GM21526 (cell line): ENCODE data around the gene SCP2.

Experiments used
- ATAC-seq: cut with Tn5 transposase; IDR thresholded peaks from one replicate; pipeline ENCODE4 v1.9.1; 2021; ENCODE audit warnings: moderate library complexity; ENCODE audit not compliant: unreplicated experiment, low FRiP score

Gene SCP2

GRCh38 chr1:52927212-52928014 lies at the start of gene SCP2:
TSS of gene SCP2 (plus strand) at chr1:52927276. CDS start at chr1:52927397, 121 bp downstream.
- ATAC-seq: no peak

- no peak for ATAC-seq
Observed at GRCh38 chr1:52877554-52877953, 49.5 kb upstream of the SCP2 start.

DNA sequence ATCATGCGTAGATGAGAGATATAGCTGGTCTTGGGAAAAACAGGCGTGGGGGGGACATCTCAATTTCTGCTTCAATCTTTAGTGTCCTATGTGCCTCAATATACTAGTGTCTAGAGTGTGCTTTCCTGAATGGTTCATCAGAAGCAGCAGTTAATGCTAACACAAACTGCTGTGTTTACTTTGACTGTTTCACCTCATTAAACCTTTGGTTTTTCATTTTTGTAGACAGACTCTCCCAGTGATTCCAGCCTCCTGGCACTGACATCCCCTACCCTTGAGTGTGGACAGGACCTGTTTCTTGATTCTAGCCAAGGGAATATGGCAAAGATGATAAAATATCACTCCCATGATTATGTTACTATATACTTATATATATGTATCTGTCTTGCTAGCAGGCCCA lies 46.9 kb upstream of the SCP2 start:
- ATAC-seq: no peak

DNA sequence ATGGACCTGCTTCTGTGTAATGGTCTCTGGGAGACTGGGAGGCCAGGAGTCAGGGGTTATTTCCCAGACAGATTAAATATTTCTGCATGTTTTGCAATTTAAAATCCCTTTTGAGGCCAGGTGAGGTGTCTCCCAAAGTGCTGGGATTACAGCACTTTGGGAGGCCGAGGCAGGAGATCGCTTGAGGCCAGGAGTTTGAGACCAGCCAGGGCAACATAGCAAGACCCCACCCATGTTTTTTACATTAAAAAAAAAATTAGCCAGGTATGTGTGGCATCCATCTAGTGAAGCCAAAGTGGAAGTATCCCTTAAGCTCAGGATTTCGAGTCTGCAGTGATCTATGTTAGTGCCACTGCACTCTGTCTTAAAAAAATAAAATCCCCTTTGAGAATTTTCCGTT lies 39.6 kb upstream of the SCP2 start:
- ATAC-seq: no peak

- no peak for ATAC-seq
Observed at GRCh38 chr1:52892424-52893215, 34.5 kb upstream of the SCP2 start.

DNA sequence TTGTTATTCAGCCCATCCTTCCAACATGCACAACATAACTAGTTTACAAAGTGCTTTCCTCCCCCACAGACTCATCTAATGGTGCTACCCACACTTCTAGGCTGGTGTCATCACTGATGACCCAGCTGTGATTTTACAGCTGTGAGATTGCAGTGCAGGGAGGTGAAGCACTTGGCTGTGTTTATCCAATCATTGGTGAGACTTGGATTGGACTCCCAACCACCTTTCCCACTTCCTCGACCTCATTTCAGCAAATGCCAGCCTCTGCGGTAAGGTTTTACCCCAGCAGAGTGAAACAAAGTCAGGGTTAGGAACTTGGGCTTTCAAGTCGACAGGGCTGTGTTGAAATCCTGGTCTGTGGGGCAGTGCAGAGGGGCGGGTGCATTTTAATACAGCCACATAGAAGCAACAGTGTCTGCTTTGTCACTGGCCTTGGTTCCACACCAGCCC lies 27.6 kb upstream of the SCP2 start:
- ATAC-seq: no peak

- no peak for ATAC-seq
Observed at GRCh38 chr1:52900402-52900801, 26.7 kb upstream of the SCP2 start.

- no peak for ATAC-seq
Observed at GRCh38 chr1:52901384-52901783, 25.7 kb upstream of the SCP2 start.

DNA sequence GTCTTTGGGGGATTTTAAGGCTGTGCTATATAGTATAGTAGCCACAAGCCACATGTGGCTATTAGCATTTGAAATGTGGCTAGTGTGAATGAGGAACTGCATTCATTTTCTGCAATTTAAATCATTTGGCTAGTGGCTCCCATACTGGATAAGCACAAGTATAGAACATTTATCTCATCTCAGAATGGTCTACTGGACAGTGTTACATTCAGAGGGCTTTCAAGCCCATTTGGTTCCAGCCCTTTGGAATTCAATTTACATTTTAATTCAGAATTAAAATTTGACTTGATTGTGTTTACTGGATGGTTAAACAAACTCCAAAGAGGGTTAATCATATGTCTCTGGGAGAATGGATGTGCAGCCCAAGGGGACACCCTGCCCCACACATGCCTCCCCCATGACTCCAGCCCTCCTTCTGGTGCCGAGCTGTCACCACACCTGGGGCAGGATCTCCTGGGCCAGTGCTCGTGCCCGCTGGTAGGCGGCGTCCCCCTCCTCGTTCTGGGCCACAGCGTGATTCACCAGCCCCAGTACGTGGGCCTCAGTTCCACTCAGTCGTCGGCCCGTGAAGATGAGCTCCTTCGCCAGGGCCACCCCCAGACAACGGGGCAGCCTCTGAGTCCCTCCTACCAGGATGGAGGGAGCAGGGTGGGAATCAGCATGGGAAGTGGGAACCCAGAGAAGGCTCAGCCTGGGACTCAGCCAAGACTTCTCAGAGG lies 22.7 kb upstream of the SCP2 start:
- no peak for ATAC-seq

GRCh38 chr1:52904927-52905698 lies 22.0 kb upstream of the SCP2 start:
- no peak for ATAC-seq

DNA sequence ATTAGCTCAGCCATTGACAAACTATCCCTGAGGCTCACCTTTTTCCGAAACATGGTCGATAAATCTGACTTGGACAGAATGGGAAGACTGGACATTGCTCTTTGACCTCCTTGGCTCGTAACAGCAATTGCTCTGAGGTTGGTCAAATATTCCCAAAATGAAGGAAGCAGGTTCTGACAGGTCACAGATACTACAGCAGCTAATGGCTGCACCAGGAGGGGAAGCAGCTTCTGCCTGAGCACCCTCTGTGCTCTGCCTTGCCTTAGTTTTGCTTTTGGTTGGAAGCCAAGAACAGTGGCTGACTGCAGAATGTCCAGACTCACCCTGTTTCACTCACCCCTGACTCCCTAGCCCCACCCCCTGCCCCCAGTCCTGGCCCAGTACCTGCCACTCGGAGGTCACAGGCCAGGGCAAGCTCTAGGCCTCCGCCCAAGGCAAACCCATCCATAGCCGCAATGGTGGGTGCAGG lies 20.9 kb upstream of the SCP2 start:
- ATAC-seq: no peak

DNA sequence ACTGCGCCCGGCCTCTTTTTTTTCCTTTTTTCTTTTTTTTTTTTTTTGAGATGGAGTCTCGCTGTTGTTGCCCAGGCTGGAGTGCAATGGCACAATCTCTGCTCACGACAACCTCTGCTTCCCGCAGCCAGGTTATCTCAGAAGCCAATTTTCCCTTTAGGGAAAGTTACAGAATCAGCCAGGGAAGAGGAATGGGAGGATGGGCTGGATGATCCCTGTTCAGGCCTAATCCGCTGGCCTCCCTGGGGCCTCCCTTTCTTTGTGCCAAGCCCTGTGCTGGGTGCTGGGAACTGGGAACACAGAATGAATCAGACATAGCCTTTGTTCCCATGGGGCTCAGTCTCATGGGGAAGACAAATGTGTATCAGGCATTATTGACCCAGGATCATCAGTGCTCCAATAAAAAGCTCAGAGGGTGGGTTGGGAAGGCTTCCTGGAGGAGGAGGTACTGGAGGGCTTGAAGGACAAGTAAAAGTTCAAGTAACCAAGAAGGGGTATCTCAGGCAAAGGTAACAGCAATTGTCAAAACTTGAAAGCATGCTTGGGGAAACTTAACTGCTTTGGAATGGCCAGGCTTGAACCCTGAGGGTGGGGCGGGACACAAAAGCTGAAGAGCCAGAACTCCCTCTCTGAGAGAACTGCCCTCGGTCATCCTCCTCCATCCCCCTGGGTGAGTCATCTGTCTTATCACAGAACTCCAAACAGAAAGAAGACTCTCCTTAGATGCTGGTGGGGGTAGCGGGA lies 19.8 kb upstream of the SCP2 start:
- ATAC-seq: no peak

GRCh38 chr1:52907812-52908153 lies 19.3 kb upstream of the SCP2 start:
- no peak for ATAC-seq

DNA sequence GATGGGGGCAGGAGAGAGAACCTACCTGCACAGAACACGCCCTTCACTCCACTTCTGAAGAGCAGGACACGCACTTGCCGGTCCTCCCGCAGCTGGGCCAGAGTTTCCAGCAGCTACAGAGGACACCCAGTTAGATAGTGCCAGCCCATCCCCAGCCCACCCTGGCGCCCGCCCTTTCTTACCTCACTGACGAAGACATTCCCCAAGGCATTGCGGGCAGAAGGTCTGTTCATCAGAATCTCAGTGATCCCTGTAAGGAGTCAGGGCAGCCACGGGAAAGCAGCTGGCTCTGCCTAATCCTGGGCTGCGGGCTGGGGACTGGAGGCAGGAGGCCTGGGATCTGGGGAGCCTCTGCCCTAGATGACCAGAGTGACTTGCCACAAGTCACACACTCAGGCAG lies 15.5 kb upstream of the SCP2 start:
- ATAC-seq: no peak

- no peak for ATAC-seq
Observed at GRCh38 chr1:52913014-52913413, 14.1 kb upstream of the SCP2 start.

- ATAC-seq: no peak
Observed at GRCh38 chr1:52913537-52913936, 13.5 kb upstream of the SCP2 start.

DNA sequence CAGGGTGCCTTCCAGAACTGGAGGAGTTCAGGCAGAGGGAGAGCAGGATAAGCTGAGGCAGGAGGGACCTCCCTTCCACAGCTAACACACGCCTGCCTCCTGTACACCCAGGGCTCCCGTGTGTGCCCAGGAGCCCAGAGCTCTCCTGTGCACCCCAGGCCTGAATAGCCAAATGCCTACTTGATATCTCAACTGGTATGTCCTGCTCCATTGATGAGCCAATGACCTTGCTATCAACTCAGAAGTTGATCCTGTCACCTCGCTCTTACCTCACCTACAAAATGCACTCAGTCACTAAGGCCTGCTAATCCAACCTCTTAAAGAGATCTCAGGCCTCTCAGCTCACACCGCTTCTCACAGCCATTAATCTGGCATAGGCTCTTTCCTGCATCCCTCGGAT lies 12.6 kb upstream of the SCP2 start:
- no peak for ATAC-seq

DNA sequence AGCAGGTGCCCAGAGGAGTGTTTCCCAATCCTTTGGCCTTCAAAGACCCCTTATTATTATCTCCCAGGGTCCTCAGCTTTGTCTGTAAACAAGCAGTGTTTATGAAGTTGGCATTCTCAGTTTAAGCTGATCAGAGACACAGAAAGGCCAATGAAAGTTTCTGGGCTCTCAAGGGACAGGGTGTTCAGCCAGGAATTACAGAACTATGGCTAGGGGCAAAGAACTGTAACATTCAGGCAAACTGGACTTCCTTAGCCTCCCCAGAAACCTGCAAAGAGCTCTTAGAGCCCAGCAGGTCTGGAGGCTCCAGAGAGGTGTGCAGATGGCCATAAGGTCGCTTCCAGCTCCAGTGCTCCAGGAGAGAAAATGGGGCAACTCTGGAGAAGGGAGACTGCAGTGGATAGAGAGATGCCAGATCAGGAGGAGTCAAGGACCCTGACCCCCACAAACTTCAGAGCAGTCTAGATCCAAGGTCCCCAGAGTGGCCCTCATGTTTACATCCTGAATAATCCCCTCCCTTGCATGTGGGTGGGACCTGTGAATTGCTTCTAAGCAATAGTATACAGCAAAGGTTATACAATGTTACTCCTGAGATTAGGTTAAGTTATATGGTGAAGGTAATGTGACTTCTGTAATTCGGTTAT lies 11.7 kb upstream of the SCP2 start:
- no peak for ATAC-seq

GRCh38 chr1:52915855-52916220 lies 11.2 kb upstream of the SCP2 start:
- no peak for ATAC-seq
